Stimulated activated CD4-positive, alpha-beta T cell treated with anti-CD3 and anti-CD28 coated beads, TNF-alpha, amount 100 ng/mL, for 4 hours (primary cell): ENCODE measurements around the gene TBC1D16.
"Not testable (repeated sequence)": the region's sequence is repeated elsewhere in the genome, so short reads cannot be mapped to it uniquely, and the experiment has no call there.

Experiments
- DNase-seq, 3 experiments: peaks; one replicate each; pipeline ENCODE4 v3.0.0-alpha.2; 2020; ENCODE audit warnings: low read depth in 3 of 3

TBC1D16 gene

DNA sequence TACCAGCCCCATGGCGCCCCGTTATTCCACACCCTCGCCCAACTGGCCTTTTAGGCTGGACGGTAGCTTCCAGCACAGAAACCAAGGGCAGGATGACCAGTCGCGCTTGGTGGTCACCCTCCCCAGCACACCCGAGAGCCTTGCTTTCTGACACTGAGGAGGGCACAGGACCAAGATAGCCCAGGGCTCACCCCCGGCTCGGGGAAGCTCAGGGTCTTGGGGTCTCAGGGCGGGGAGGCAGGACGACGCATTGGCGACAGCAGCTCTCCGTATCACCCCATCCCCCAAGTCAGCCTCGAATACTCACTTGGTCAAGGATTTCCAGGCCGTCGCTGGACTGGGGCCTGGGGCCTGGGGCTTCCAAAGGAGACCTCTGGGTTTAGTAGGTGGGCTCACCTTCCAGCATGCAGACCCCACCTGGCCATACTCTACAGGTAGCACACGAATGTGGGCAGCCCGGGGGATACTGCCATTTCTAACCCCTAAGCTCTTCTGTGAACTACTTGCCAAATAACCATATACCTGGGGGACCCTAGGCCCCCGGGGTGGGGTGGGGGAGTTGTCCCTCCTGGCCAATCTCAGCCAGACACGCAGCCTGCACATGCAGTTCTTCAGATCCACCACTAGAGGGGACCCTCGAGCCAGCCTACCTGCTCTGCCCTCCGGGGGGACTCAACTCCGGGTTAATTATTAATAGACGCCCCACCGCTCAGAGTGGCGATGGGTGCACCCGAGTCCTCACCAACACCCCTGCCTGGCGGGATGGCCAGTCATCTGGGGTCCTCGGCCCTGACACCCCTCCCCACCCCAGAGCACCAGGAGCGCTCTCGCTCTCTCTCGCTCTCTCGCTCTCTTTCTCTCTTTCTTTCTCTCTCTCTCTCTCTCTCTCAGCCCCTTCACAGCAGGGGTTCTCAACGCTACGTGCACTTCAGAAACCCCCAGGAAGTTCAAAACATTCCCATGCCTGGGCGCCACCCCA, 30.0 kb downstream of the TBC1D16 start:
- peak in 2 of 3 experiments; percentile 31 to 33 for DNase-seq

GRCh38 chr17:80003969-80004368, 31.7 kb downstream of the TBC1D16 start:
- DNase-seq: no peak

GRCh38 chr17:80002690-80003490, 32.8 kb downstream of the TBC1D16 start:
- no peak for DNase-seq

GRCh38 chr17:80002070-80002641, 33.5 kb downstream of the TBC1D16 start:
- no peak for DNase-seq

GRCh38 chr17:80000981-80001775, 34.5 kb downstream of the TBC1D16 start:
- no peak for DNase-seq

- DNase-seq: no peak
Measured at GRCh38 chr17:80000136-80000535, 35.5 kb downstream of the TBC1D16 start.

DNA sequence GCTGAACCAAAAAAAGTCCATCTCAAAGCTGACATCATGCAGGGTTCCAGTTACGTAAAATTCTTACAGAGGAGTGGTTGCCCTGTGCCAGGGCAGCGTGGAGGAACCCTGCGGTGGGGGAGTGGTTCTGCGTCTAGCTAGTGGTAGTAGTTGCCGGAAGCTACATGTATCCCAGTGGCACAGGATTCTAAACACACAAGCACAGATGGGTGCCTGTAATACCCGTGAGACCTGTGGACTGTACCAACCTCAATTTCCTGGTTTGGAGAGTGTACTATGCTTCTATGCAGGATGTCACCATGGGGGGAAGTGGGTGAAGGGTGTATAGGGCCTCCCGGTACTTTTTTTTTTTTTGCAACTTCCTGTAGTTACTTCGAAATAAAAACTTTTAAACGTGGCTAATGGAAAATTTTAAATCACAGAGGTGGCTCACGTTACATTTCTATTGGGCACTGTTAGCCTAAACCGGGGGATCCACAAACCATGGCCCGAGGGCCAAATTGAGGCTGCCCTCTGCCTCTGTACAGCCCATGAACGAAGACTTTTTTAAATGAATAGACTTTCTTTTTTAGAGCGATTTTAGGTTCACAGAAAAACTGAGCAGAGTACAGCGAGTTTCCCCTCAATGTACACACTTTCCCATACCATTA, 38.5 kb downstream of the TBC1D16 start:
- DNase-seq: peak in 2 of 3 experiments; percentile 33 to 54

DNA sequence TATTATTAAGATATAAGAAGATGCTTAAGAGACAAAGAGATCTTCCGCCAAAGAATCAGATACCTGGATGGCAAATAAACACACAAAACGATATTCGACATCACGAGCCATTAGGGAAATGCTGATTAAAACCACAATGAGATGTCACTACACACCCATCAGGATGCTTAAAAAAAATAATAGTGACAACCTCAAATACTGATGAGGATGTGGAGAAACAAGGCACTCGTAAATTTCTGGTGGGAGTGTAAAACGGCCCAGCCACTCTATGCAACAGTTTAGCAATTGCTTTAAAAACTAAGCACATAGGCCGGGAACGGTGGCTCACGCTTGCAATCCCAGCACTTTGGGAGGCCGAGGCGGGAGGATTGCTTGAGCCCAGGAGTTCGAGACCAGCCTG, 39.4 kb downstream of the TBC1D16 start:
- no peak for DNase-seq

DNA sequence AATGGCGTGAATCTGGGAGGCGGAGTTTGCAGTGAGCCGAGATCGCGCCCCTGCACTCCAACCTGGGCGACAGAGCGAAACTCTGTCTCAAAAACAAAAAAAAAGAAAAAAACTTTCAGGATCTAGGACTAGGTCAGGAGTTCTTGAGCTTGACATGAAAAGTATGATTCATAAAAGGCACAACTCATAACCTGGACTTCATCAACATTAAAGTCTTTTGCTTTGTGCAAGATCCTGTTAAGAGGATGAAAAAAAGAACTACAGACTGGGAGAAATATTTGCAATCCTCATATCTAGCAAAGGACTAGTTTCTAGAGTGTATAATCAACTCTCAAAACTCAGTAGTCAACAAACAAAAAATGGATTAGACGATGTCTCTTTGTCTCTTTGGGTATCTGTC, 40.0 kb downstream of the TBC1D16 start:
- no peak for DNase-seq

- DNase-seq: no peak
Measured at GRCh38 chr17:79994602-79995001, 41.1 kb downstream of the TBC1D16 start.

GRCh38 chr17:79994228-79994569, 41.5 kb downstream of the TBC1D16 start:
- not testable (repeated sequence) for DNase-seq

GRCh38 chr17:79993390-79994227, 42.1 kb downstream of the TBC1D16 start:
- peak in 2 of 3 experiments; percentile 23 to 28 for DNase-seq

- no peak for DNase-seq
Measured at GRCh38 chr17:79992649-79993389, 42.9 kb downstream of the TBC1D16 start.

GRCh38 chr17:79991924-79992648, 43.6 kb downstream of the TBC1D16 start:
- DNase-seq: no peak

- DNase-seq: peak; percentile 71 to 75 (median 72)
Measured at GRCh38 chr17:79991140-79991923, 44.3 kb downstream of the TBC1D16 start.

DNA sequence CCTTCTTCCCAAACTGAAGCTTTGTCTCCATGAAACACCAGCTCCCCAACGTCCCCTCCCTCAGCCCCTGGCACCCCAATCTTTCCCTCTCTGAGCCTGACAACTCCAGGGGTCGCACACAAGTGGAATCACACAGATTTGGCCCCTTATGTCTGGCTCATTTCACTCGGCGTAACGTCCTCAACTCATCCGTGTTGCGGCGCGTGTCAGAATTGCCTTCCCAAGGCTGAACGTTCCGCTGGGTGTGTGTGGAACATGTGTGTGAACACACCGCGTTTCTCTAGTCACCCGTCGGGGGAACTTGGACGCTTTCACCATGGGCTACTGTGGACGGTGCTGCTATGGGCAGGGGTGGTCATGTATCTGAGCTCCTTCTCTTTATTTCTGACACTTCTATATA, 45.0 kb downstream of the TBC1D16 start:
- DNase-seq: no peak

GRCh38 chr17:79990051-79990592, 45.5 kb downstream of the TBC1D16 start:
- DNase-seq: no peak
